Measurements from ENCODE around the gene CLCN2.

CLCN2 gene

DNA sequence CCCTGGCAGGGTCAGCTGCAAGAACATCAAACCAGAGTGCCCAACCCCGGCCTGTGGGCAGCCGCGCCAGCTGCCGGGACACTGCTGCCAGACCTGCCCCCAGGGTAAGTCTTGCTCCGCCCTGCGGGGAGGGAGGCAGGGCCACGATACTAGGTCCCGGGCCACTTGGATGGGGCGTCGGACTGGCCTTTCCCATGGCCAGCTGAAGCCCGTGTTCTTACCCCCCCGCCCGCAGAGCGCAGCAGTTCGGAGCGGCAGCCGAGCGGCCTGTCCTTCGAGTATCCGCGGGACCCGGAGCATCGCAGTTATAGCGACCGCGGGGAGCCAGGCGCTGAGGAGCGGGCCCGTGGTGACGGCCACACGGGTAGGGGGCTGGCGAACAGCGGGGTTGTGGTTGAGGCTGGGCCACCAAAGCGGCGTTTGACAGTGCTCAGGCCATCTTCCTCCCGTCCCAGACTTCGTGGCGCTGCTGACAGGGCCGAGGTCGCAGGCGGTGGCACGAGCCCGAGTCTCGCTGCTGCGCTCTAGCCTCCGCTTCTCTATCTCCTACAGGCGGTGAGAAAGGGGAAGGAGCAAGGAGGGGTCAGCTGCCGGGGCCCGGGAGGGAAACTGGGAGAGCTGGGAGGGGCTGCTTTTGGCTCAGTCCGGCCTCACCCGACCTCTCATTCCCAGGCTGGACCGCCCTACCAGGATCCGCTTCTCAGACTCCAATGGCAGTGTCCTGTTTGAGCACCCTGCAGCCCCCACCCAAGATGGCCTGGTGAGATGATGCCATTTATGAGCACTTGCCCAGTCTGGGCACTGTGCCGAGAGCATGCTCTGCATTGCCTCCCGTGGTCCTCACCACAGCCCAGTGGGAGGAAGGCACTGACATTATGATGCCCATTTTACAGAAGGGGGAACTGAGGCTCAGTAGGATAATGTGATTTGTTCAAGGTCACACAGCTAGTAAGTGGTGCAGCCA, 20.1 kb upstream of the CLCN2 start:
- in situ Hi-C loops (cut with MboI; ENCODE audit: low sequenced_read_pairs), result no loop called here

DNA sequence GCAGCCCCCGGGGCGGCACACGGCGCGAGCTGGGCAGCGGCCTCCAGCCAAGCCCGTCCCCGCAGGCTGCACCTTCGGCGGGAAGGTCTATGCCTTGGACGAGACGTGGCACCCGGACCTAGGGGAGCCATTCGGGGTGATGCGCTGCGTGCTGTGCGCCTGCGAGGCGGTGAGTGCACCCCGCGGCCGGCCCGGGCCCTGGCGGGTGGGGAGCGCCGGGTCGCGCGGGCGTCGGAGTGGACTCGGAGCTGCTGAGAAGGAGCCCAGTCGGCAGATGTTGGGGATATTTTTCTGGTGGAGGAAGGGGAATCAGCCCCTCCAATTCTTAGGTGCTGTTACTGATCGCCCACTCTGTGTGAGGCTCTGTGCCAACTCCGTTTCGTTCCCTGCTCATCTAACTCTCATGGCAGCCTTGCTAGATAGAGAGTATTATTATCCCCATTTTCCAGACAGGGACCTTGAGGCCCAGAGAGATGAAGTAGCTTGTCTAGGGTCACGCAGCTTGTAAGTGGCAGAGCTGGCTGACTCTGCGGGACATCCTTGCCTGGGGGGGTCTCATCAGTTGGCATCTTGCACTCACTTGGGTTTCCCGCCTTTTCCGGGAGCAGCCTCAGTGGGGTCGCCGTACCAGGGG, 19.3 kb upstream of the CLCN2 start:
- in situ Hi-C loops (cut with MboI; ENCODE audit: low sequenced_read_pairs), result no loop called here

DNA sequence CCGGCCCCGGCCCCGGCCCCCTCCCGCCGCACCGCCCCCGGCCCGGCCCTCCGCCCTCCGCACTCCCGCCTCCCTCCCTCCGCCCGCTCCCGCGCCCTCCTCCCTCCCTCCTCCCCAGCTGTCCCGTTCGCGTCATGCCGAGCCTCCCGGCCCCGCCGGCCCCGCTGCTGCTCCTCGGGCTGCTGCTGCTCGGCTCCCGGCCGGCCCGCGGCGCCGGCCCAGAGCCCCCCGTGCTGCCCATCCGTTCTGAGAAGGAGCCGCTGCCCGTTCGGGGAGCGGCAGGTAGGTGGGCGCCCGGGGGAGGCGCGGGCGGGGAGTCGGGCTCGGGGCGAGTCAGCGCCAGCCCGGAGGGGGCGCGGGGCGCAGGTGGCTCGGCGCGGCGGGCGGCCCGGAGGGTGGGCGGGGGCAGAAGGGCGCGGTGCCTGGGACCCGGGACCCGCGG, 18.8 kb upstream of the CLCN2 start:
- in situ Hi-C loops (cut with MboI; ENCODE audit: low sequenced_read_pairs), result no loop called here

- in situ Hi-C loops (cut with MboI; ENCODE audit: low sequenced_read_pairs), result no loop called here
These were observed 18.2 kb upstream of the CLCN2 start, which contains the start of gene CHRD for GRCh38 chr3:184379358-184380184. CHRD (plus strand) TSS chr3:184380054; CDS start chr3:184380319, 265 bp downstream.

DNA sequence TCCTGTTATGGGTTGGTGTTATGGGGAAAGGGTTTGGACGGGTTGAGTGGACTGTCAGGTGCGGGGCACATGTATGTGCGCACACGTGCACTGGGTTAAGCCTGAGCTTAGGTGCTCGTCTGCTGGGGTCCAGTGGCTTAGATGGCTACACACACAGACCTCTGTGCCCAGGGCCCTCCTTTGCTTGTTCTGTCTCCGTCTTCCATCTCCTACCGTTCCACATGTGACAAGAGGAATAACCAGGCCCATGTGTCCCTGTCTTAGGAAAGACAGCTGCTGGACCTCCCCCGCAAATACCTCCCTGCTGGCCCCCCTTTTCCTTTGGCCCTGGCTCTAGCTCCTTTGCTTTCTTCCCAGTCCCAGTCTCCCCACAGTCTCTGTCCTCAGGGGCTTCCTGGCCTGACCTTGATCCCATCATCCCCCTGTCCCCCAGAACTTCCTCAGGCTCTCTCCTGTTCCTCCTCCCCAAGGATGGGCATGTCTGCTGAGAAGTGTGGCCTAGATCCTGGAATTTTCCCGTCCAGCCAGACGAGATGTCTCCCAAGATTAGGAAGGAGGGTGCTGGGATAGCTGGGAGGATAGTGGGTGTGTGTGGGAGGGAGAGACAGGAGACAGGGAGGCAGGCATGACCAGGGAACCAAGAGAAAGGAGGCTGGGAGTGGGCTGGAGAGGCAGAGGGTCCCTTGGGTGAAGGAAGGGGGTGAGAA, 17.4 kb upstream of the CLCN2 start:
- in situ Hi-C loops (cut with MboI; ENCODE audit: low sequenced_read_pairs), result no loop called here

DNA sequence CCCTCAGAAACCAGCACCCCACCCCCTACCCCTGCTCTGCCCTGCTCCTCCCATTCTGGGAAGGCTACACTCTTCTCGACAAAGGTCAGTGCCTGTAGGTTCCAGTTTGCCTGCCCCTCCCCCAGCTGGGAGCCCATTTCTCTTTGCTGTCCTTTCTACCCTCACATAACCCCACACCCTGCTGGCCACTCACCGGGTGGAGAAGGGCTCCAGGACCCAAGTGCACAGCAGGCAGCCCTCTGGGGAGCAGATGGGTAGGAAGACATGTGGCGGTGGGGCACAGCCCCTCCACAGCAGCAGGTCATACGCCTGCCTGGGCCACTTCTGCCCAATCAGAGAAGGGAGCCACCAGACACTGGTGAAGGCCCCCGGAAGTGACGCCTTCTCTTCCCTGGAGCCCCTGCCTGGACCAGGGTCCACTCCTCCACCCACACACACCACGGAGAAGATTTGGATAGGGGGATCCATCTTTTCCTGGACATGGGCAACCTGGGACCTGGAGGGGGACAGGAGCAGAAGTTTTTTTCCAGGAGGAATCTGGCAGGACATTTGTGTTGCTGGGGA, 16.6 kb upstream of the CLCN2 start, which contains the start of gene THPO:
Gene THPO, minus strand, starts transcription at position 326 of the 564 bp plus-strand sequence. CDS start 1,948 bp downstream, outside the sequence.
- in situ Hi-C loops (cut with MboI; ENCODE audit: low sequenced_read_pairs), result no loop called here

- in situ Hi-C loops (cut with MboI; ENCODE audit: low sequenced_read_pairs), result no loop called here
These were observed 16.0 kb upstream of the CLCN2 start for GRCh38 chr3:184377374-184377773.

DNA sequence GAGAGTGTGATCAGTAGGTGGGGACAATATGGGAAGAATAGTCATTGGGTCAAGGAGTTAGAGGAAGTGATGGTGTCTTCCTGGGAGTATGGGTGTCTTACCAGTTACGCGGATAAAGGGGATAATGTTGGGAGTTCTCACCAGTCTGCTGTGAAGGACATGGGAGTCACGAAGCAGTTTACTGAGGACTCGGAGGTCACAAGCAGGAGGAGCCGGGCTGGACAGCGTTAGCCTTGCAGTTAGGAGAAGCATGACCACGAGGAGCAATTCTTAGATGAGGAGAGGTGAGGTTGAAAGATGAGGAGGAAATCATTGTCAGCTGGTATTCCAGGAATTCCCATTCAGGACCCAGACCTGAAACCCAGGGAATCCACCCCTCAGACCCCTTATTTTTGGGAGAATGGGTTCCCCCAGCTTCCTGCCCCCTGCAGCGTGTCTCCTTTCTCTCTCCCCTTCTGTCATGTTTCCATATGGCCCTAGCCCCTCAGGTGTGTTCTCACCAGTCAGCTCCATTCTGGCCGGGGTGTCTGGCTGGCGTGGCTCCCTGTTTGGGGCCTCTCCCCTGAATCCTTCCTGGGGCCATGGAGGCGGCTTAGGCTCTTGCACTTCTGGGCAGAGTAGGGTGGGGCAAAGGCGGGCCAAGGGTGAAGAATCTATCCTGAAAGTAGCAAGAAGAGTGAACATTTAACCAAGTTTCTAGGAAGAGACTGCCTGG, 14.5 kb upstream of the CLCN2 start:
- in situ Hi-C loops (cut with MboI; ENCODE audit: low sequenced_read_pairs), result no loop called here

DNA sequence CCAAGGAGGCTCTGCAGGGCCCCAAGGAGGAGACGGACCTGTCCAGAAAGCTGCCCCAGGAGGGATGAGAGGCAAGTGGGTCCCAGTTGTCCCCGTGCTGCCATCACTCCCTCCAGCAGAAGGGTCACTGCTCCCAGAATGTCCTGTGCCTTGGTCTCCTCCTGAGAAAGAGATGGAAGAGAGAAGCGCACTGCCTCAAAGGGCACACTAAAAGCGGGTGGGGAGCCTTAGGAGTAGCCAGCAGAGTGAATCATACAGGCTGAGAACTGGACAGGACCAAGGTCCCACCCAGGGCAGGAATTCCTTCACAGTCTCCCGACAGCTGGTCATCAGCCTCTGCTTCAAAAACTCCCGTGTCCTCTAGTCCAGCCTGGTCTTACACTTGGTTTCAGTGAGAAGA, 12.0 kb upstream of the CLCN2 start:
- in situ Hi-C loops (cut with MboI; ENCODE audit: low sequenced_read_pairs), result no loop called here

- in situ Hi-C loops (cut with MboI; ENCODE audit: low sequenced_read_pairs), result no loop called here
These were observed 11.5 kb upstream of the CLCN2 start for GRCh38 chr3:184372911-184373310.

GRCh38 chr3:184372296-184372821, 11.0 kb upstream of the CLCN2 start:
- in situ Hi-C loops (cut with MboI; ENCODE audit: low sequenced_read_pairs), result no loop called here

GRCh38 chr3:184371570-184372018, 10.2 kb upstream of the CLCN2 start:
- in situ Hi-C loops (cut with MboI; ENCODE audit: low sequenced_read_pairs), result no loop called here

DNA sequence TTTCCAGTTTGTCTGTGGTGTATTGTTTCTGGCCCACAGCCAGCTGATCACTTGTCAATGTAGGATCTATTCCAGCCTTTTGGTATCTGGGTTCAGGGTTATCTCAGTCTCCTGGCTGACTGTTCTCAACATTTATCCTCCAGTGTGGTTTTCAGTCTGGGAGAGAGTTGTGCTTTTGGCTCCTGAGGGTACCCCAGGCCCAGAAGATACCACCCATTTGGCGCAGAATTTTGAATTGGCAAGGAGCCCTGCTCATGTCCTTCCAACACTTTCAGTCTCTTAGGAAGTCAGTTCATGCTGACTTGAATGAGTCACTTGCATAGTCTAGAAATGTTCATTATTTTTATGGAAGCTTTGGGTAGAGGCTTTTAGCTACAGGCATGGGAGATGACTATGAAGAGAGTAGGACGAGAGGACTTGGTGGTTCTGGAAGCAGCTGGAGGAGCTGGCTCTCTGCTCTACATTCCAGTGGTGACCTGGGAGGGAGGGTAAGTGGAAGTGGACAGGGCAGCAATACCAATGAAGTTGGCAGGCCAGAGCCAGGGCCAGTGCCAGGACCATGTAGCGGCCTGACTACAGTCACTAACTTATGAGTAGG, 7.3 kb upstream of the CLCN2 start:
- in situ Hi-C loops (cut with MboI; ENCODE audit: low sequenced_read_pairs), result no loop called here

DNA sequence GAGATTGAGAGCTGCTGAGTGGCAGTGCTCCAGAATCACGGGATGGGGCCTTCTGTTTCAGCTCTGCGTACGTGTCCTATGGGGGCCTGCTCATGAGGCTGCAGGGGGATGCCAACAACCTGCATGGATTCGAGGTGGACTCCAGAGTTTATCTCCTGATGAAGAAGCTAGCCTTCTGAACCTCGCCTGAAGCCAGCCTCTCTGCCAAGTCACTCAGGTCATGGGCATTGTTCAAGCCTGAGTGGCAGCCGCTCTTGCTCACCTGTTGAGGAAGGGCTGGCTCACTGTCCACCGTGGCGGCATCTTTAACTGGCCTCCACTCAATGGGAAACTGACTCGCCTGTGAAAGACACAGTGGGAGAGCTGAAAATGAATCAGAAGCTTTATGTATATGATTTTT, 6.7 kb upstream of the CLCN2 start:
- in situ Hi-C loops (cut with MboI; ENCODE audit: low sequenced_read_pairs), result no loop called here

DNA sequence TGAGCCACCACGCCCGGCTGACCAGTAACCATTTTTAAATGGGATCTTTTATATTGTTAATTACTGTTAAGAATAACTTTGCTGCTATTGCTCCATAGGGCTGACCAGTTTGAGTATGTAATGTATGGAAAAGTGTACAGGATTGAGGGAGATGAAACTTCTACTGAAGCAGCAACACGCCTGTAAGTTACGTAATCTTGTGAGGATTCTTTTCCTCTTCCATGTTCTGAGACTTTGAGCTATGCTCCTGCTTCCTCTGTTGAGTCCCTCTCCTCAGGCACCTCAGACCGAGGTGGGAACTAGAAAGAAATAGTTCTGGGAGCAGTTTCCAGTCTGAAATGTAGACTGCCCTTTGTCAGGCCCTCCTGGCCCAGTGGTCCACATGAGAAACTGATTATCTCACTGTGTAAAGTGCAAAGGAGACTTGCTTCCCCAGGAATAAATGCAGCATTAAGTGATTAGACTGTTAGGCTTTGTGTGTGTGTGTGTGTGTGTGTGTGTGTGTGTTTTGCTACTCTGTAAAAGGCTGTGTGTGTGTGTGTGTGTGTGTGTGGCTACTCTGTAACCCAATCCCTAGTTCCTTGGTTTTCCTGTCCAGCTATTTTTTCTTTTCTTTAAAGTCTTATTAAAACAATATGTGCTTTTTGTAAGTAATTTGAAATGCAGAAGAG, 5.3 kb upstream of the CLCN2 start:
- in situ Hi-C loops (cut with MboI; ENCODE audit: low sequenced_read_pairs), result no loop called here

DNA sequence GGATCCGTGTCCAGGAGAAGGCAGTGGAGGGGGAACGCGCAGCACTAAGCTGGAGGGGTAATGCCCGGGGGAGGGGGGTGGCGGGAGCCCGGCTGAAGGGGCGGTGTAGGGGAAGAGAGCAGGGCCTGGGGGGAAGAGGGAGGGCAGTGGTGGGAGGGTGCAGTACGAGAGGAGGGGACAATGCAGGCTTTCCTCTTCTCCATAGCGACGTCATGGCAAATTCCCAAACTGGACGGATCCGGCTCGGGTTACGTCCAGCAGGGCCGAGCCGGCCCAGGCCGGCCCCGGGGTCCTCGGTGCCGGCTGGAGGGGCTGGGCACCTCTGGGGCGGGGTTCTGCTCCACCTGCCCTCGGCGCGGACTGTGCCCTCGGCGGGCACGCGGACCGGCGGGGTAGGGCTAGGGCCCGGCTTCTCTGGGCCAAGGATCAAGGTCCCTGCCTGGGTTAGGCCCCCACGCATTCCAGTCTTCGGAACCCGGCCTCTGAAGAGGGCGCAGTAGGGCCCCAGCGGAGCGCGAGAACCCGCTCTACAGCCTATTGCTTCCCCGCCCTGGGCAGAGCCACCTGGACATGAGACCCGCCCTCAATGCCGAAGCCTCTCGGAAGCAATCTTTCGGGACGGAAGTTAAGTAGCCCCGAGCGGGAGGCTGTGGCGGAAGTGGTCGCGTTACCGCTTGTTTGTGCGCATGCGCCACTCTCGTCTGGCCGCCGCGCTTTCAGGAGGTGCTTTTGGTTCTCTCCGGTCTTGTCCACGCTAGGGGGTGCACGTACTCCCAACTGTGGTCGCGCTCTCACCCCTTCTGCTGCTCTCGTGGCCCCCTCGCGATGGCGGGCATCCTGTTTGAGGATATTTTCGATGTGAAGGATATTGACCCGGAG, 1.5 kb upstream of the CLCN2 start:
- in situ Hi-C loops (cut with MboI; ENCODE audit: low sequenced_read_pairs), result no loop called here
